ENCODE results near the gene PID1.

- TF ChIP-seq CTCF (IDR thresholded peaks at IDR 0.05 in 8 of 11, conservative IDR thresholded peaks at IDR 0.05 in 3 of 11) (no peak), POLR2AphosphoS5 (IDR thresholded peaks at IDR 0.05) (no peak)
Observed at GRCh38 chr2:229043681-229044080, 227.4 kb downstream of the PID1 start.
